Stomach smooth muscle (tissue), 2 donors: ENCODE data around the gene UBE3A.
"Not testable (repeated sequence)": the region's sequence is repeated elsewhere in the genome, so short reads cannot be mapped to it uniquely, and the experiment has no call there.

Source experiments
- H3K27ac ChIP-seq: one replicate; pipeline ENCODE4 v1.7.0; 2013; ENCODE audit warnings: mild to moderate bottlenecking, low read length, inconsistent platforms
- H3K27me3 ChIP-seq, 2 donors: one replicate each; pipeline ENCODE4 v1.7.0; 2013; ENCODE audit warnings: low read length in 2 of 2; ENCODE audit not compliant: insufficient read depth in 2 of 2, control insufficient read depth in 1 of 2
- H3K36me3 ChIP-seq, 2 donors: one replicate each; pipeline ENCODE4 v1.7.0; 2013; ENCODE audit warnings: low read length in 2 of 2; ENCODE audit not compliant: control insufficient read depth in 2 of 2, insufficient read depth in 2 of 2
- H3K4me1 ChIP-seq: one replicate; pipeline ENCODE4 v1.7.0; 2013; ENCODE audit warnings: low read length; ENCODE audit not compliant: control insufficient read depth, insufficient read depth
- H3K4me3 ChIP-seq, 2 donors: one replicate each; pipeline ENCODE4 v1.7.0; 2013; ENCODE audit warnings: low read length in 2 of 2
- H3K9ac ChIP-seq, 2 donors: one replicate each; pipeline ENCODE4 v1.7.0; 2013; ENCODE audit warnings: low read length in 2 of 2, mild to moderate bottlenecking in 1 of 2
- H3K9me3 ChIP-seq, 2 donors: one replicate each; pipeline ENCODE4 v1.7.0; 2013; ENCODE audit warnings: low read length in 2 of 2; ENCODE audit not compliant: control insufficient read depth in 2 of 2
- donor health status: healthy.
- donor health status: Pancreatic carcinoma.

The UBE3A gene

DNA sequence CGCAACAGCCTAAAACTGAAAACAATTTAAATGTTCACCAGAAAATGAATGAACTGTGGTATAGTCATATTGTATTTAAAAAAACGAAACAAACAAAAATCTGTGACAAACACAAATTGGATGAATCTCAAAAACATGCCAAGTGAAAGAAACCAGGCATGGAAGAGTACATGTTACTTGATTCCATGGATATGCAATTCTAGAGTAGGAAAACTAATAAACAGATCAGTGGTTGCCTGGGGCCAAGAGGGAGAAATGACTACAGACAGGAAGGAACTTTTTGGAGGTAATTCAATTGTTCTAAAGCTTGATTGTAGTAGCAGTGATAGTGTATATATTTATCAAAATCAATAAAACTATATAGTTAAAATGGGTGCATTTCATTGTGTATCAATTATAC lies 16.8 kb downstream of the UBE3A start:
- no peaks in the 10 kb centered on the region for H3K4me1 ChIP-seq
- no peak overlapping the region for H3K9ac ChIP-seq
- peaks cover 0 to 3% of the 10 kb centered on the region in 2 donors for H3K9me3 ChIP-seq
- no peak overlapping the region for H3K27ac ChIP-seq
- H3K27me3 ChIP-seq: no peaks in the 10 kb centered on the region
- no peak overlapping the region for H3K4me3 ChIP-seq
- H3K36me3 ChIP-seq: no peaks in the 10 kb centered on the region

DNA sequence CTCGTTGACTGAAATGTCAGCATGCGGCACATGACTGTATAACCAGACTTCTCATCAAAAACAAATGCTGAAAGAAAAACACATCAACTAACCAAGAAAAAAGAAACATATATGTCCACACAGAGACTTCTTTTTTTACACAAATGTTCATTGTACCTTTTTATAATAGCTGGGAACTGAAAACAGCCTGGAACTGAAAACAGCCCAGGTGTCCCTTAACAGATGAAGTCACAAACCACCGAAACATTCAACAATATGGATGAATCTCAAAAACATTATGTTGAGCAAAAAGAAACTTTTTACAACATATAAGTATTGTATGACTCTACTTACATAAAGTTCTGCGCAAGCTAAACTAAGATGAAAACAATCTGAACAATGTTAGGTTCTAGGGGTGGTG lies 20.6 kb downstream of the UBE3A start:
- Histone ChIP-seq H3K4me3 (no peak overlapping the region), H3K9me3 (peaks cover 0 to 3% of the 10 kb centered on the region in 2 donors), H3K27ac (no peak overlapping the region), H3K36me3 (no peaks in the 10 kb centered on the region), H3K27me3 (no peaks in the 10 kb centered on the region), H3K9ac (no peak overlapping the region), H3K4me1 (no peaks in the 10 kb centered on the region)

DNA sequence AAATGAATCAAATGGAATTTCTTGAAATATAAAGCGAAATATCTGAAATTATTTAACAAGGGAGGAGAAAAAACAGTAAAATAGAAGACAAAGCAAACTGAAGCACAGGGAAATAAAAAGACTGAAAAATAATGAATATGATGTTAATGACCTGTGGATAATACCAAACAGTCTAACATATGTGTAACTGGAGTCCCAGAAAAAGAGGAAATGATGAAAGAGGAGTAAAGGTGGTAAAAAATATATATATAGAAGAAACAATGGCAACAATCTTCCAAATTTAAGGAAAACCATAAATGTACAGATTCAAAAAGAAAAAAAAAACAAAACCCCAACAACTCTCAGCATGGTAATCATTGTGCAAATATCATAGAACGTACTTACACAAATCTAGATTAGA lies 21.2 kb downstream of the UBE3A start:
- H3K9me3 ChIP-seq: peaks cover 0 to 3% of the 10 kb centered on the region in 2 donors
- no peak overlapping the region for H3K27ac ChIP-seq
- no peak overlapping the region for H3K4me3 ChIP-seq
- no peaks in the 10 kb centered on the region for H3K27me3 ChIP-seq
- no peaks in the 10 kb centered on the region for H3K4me1 ChIP-seq
- no peaks in the 10 kb centered on the region for H3K36me3 ChIP-seq
- no peak overlapping the region for H3K9ac ChIP-seq

DNA sequence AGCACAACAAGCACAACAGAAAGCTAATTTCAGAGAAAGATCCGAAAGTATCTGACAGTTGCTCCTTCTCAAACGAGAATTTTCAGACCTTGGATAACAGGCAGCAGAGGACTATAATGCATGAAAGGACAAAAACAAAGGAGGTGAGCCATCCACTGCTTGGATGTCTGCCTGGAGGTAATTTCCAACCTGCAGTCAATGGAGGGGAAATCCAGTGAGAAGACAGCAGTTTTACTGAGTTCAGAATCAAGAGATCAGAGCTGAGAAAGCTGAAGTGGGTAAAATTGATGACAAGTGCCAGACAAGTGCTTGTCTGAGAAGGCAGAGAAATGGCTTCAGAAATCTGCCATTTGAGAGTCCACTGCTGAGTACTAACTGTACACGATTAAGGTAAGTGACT lies 22.1 kb downstream of the UBE3A start:
- no peaks in the 10 kb centered on the region for H3K4me1 ChIP-seq
- no peaks in the 10 kb centered on the region for H3K36me3 ChIP-seq
- no peak overlapping the region for H3K9ac ChIP-seq
- no peak overlapping the region for H3K4me3 ChIP-seq
- no peaks in the 10 kb centered on the region for H3K27me3 ChIP-seq
- H3K9me3 ChIP-seq: peaks cover 0 to 3% of the 10 kb centered on the region in 2 donors
- no peak overlapping the region for H3K27ac ChIP-seq

DNA sequence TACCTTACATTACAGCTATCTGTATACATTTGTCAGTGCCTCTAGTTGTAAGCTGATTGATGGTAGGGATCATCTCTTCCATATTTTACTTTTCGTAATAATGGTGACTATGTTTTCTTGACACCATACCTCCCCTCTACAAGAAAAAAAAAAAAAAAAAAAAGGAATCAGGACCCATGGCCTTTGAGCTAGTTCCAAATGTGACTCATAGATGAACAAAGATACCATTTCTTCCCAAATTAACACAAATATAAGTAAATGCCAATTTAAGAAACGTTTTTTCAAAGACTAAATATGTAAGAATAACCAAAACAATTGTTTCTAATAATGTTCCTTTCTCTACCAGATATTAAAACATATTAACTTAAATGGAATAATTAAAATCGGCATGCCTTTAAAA lies 23.1 kb downstream of the UBE3A start:
- Histone ChIP-seq H3K36me3 (no peaks in the 10 kb centered on the region), H3K4me1 (no peaks in the 10 kb centered on the region), H3K4me3 (no peak overlapping the region), H3K9ac (no peak overlapping the region), H3K9me3 (no peaks in the 10 kb centered on the region), H3K27ac (no peak overlapping the region), H3K27me3 (no peaks in the 10 kb centered on the region)

DNA sequence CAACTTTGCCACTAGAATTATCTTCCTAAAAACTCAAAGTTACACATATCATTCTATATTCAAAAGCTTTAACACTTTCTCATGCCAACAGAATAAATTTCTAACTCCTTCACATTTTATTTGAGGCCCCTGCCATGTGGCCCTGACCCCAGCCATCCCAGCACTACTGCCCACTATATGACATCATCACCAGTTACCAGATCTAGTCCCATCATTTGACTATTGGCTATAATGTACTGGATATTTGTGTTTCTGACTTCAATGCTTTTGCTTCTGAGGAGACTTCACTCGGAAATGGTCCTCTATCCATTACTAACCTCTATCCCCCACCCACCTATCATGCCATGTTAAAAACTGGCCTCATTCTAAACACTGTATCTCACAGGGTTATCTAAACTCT lies 23.6 kb downstream of the UBE3A start:
- Histone ChIP-seq H3K27me3 (no peaks in the 10 kb centered on the region), H3K4me1 (no peaks in the 10 kb centered on the region), H3K9me3 (no peaks in the 10 kb centered on the region), H3K4me3 (no peak overlapping the region), H3K27ac (no peak overlapping the region), H3K9ac (no peak overlapping the region), H3K36me3 (no peaks in the 10 kb centered on the region)

DNA sequence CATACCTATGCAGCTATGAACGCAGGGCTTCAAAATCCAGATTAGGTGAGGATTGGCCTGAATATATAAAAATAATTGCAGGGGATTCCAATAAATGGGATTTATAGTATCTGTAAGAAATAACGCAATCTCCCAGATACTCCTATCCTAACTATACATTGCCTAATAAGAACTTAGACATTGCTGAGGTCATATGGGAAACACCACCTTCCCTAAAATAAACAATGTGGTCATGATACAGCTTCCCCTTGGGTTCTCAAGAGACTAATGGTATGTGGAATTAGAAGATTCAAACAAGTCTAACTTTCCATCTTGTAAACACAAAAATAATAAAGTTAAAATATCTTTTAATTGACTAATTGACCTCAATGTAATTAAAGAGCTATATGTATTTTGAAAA lies 28.2 kb downstream of the UBE3A start:
- Histone ChIP-seq H3K27ac (no peak overlapping the region), H3K27me3 (no peaks in the 10 kb centered on the region), H3K36me3 (no peaks in the 10 kb centered on the region), H3K9ac (no peak overlapping the region), H3K9me3 (no peaks in the 10 kb centered on the region), H3K4me1 (peaks cover 8% of the 10 kb centered on the region), H3K4me3 (no peak overlapping the region)

DNA sequence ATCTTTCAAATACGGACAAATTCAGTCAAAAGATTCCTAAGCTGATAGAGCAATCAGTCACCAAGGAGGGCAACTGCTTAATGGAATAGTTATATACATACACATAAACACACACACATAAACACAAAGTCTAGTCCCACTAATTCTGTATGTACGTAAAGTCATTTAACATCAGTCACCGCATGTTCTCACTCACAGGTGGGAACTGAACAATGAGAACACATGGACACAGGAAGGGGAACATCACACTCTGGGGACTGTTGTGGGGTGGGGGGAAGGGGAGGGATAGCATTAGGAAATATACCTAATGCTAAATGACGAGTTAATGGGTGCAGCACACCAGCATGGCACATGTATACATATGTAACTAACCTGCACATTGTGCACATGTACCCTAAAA lies 29.1 kb downstream of the UBE3A start:
- H3K4me3 ChIP-seq, H3K4me1 ChIP-seq, H3K9ac ChIP-seq, H3K27ac ChIP-seq, H3K27me3 ChIP-seq, H3K9me3 ChIP-seq, H3K36me3 ChIP-seq: not testable (repeated sequence)

DNA sequence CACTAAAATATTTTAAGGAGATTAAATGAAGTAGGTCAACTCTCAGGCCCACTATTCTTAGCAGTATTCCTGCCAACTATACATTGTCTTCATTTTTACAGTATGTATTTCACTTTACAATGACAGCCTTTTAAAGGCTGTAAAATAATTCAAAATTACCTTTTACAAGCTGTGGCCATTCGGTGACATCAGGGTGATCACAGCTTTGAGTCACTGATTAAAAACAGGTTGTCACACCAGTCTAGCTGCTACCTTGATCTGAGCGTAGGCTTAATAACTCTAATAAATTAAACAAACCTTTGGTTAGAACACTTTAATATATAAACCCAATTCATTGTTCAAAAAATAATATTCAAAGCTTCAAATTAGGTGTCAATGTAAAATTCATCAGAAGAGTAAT lies 29.9 kb downstream of the UBE3A start:
- Histone ChIP-seq H3K4me3 (no peak overlapping the region), H3K4me1 (peaks cover 8% of the 10 kb centered on the region), H3K27ac (no peak overlapping the region), H3K27me3 (no peaks in the 10 kb centered on the region), H3K9me3 (no peaks in the 10 kb centered on the region), H3K9ac (no peak overlapping the region), H3K36me3 (peaks cover 0 to under 1% of the 10 kb centered on the region in 2 donors)

DNA sequence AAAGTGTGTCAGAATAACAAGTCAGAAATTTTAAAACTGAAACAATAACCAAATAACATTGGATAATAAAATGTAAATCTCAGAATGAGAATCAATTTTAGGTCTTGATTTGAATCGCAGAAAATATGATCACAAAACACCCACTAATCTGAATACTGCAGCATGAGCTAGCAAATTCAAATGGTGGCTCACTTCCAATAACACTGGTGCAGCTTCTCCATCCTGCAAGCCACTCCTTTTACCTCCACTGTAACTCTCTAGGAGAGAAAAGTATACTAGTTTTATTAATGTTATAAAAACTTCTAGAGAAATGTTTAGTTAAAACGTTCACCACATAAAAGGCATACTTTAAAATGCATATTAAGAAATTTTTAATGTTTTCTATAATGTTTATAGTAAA lies 30.4 kb downstream of the UBE3A start:
- Histone ChIP-seq H3K4me3 (no peak overlapping the region), H3K9ac (no peak overlapping the region), H3K27ac (no peak overlapping the region), H3K36me3 (peaks cover 0 to 4% of the 10 kb centered on the region in 2 donors), H3K9me3 (no peaks in the 10 kb centered on the region), H3K27me3 (no peaks in the 10 kb centered on the region), H3K4me1 (peaks cover 8% of the 10 kb centered on the region)

DNA sequence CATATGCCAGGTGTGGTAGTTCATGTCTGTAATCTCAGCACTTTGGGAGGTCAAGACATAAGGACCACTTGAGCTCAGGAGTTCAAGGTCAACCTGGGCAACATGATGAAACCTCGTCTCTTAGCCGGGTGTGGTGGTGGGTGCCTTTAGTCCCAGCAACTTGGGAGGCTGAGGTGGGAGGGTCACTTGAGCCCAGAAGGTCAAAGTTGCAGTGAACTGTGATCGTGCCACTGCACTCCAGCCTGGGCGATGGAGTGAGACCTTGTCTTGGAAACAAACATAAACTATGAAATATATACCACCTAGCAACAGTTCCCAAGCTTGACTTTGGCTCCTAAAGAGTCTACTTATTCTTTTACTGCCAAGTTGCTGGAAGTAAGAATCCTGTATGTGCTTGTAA lies 30.9 kb downstream of the UBE3A start:
- no peak overlapping the region for H3K27ac ChIP-seq
- no peak overlapping the region for H3K9ac ChIP-seq
- H3K27me3 ChIP-seq: no peaks in the 10 kb centered on the region

DNA sequence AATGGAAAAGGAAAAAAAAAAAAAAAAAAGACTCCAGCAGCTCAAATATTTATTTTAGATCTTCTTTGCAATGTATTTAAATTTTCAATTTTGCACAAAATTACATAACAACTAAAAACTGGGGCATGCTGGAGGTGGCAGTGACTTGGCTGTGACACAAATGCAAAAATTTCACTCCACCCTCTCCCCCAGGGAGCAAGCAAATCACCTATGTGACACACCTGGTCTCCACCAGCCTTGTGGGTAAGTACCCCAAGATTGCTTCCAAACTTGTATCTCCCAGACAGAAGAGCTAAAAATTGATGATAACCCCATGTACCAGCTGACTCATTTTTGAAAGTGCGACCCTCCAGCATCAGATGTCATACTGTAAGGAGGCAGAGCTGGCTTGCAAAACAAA lies 32.0 kb downstream of the UBE3A start:
- Histone ChIP-seq H3K9me3 (peaks cover 0 to 7% of the 10 kb centered on the region in 2 donors), H3K4me3 (no peak overlapping the region), H3K27me3 (no peaks in the 10 kb centered on the region), H3K4me1 (peaks cover 8% of the 10 kb centered on the region), H3K9ac (no peak overlapping the region), H3K27ac (no peak overlapping the region), H3K36me3 (peaks cover 10 to 17% of the 10 kb centered on the region in 2 donors)

More for the DNA sequence above, 30.9 kb downstream of the UBE3A start:
- no peak overlapping the region for H3K4me3 ChIP-seq
- H3K9me3 ChIP-seq: no peaks in the 10 kb centered on the region
- H3K36me3 ChIP-seq: peaks cover 0 to 6% of the 10 kb centered on the region in 2 donors
- peaks cover 8% of the 10 kb centered on the region for H3K4me1 ChIP-seq
